ENCODE results near the gene CXXC5.

CXXC5 gene

DNA sequence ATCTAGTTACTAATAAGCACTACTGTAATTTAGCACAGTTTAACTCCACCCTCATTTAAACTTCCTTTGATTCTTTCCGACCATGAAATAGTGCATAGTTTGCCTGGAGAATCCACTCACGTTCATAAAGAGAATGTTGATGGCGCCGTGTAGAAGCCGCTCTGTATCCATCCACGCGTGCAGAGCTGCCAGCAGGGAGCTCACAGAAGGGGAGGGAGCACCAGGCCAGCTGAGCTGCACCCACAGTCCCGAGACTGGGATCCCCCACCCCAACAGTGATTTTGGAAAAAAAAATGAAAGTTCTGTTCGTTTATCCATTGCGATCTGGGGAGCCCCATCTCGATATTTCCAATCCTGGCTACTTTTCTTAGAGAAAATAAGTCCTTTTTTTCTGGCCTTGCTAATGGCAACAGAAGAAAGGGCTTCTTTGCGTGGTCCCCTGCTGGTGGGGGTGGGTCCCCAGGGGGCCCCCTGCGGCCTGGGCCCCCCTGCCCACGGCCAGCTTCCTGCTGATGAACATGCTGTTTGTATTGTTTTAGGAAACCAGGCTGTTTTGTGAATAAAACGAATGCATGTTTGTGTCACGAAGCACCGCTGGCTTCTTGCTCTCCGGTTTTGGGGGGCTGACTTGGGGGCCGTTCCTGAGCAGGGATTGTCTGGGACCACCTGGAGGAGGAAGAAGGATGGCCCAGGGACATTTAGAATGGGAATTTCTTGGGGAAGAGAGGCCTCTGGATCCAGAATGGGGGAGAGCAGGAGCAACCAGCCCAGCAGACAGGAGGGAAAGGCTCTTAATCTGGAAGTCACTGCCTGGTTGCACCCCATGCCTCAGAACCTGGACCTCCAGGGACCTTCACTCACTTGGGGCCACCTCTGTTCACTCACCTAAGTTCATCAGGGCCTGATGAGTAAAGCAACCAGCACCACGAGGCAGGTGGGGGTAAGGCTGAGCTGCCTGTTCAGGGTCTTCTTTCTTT, 35.4 kb downstream of the CXXC5 start:
- DNase-seq: no peak

DNA sequence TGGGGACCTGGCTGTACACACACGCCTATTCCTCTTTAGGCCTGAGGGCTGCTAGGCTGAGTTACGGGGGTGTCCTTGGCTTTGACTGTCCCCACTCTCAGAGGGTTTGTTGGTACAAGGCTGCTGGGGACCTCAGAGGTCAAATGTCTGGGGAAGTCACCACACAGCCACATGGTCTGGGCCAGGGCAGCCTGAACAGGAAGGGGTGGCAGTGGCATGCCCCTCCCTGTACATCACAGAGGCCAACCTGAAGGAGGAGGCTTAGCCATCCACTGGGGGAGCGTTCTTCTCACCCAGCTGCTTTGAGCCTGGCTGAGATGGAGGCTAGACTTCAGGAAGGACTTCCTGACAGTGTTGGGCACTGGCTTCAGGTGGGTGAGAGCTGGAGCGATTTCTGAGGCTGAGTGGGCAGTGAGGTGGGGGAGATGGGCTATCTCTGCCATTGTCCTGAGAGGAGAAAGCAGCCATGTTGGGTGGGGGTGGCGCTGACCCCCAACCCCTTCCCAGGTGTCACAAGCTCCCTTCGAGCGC, 36.3 kb downstream of the CXXC5 start:
- no peak for DNase-seq

DNA sequence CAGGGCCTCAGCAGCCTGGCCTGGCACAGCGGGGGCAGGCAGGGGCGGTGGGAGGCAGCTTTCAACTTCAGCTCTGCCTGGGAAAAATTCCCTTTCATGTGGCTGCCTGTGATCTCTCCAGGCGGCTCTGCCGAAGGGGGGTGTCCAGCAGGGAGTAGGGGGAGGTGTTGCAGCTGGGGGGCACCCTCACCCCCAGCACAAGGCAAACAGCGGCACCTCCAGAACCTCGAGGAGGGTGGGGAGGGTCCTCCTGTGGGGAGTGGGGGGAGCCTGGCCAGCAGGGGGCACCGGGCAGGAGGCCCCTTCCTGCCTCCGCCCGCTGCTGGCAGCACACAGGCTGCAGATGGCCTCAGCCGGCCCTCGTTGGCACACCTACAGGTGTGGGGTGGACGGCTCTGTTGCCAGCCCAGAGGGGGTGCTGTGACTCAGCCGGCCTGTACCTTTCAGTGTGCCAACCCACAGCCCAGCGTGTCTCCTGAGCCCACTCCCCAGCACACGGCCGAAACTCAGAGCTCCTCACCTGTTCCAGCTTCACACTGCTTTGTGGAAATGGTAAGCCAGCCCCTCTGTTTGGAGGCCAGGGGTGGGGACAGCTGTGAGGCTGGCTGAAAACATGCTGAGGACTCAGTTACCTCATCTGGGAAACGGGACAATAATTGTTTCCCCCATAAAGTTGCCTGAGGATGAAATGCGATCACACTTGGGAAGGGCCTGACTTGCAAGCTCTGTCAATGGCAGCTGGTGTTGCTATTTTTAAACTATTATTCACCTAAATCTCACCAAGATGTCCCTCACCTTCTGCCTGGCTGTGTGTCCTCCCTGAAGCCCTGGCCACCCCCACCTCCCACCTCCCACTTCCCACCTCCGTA, 37.0 kb downstream of the CXXC5 start:
- no peak for DNase-seq

DNA sequence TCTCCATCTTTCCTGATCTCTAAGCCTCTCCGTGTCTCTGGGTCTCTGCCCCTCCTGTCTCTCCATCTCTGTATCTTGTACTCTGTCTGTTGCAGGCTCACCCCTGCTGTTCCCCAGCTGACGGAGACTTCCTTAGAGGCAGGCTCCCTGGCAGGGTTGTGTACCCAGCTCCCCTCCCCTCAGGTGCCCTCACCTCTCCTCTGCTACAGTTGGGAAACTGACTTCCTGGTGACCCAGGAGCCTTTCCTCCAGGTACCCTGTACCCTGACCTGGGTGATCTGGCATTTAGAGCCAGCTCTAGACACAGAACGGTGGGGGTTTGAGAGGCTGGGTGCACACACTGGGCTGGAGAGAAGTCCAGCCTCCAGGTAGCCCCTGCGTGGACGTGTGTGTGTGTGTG, 37.7 kb downstream of the CXXC5 start:
- DNase-seq: no peak

DNA sequence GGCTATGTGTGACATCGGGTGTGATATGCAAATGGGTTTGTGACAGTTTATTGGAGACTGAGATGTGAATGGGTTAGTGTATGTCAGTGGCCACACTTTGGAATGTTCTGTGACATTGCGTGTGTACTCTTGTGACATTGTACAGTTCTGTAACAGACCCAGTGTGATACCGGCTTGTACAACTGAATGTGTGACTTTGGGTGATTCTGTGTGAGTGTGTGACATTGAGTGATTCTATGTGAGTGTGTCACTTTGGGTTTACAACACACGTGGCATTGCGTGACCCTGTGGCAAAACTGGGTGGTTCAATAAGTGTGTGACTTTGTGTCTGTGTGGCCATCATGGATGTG, 38.2 kb downstream of the CXXC5 start:
- DNase-seq: no peak

DNA sequence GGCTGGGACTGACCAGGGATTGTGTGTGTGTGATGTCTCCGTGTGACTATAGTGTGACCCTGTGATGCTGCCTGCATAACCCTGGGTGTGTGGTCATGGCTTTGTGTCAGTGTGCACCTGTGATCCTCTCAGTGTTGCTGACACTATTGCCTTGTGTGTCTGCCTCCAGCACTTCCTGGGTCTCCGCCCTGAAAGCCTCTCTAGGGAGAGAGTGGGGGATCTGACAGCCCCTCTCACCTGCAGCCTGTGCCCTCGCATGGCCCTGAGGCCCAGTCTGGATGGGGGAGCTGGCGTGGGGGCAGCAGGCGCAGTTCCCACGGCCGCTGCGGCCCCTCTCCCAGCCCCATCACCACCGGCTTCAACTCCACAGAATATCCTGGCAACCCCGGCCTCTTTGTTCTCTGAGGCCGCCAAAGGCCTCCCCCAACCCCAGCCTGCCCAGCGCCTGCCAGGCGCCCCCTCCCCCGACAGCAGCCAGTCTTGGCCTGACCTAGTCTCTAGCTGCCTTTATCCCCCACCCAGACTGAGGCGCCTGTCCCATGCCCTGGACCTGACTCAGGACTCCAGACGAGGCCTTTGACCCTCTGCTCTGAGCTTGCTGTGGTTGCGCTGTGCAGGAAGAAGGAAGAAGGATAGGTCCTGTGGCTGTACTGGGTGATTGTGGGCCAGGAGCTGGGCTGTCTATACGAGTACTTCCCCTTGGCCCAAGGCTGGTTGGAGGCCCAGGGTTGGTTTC, 38.7 kb downstream of the CXXC5 start:
- DNase-seq: no peak

DNA sequence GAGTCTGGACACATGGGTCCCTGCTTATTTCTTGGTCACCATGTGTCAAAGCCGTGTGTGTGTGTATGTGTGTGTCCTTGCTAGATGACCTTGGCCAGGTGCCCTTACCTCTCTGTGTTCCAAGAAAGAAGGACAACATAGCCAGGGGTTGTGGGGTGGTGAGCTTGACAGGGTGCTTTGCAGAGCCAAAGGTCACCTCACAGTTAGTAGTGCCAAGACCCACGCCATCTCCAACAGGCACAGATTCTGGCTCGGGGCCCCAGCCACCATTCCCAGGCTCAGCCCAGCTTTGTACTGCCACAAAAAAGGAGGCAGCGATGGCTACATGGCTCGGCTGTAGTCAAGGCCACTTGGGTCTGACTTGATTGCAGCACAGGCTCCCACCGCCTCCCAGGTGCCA, 39.5 kb downstream of the CXXC5 start:
- no peak for DNase-seq

DNA sequence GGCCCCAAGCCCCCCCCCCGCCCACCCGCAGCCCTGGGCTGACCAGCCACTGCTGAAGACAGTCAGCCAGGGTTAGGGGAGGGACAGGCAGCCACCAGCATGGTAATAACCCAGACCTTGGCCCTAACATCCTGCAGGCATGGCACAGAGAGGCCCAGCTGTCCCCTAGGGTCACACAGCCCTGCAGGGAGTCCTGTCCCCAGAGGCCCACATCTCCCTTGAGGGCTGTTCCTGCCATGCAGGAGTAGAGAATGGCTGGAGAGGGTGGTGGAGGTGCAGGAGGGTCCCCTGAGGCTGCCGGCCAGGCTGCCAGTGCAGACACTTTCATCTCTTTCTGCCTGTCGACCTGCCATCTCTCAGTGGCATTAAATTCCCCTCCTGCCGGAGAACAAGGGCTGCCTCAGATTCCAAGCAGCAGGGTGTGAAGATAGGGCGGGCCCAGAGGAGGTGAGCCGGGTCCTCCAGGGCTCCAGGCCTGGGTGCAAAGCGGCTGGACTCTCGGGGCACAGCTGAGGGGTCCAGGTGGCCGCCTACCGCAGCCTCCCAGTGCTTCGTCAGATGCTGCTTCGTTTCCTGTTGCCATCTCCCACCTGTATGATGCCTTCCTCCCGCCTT, 40.0 kb downstream of the CXXC5 start:
- no peak for DNase-seq

DNA sequence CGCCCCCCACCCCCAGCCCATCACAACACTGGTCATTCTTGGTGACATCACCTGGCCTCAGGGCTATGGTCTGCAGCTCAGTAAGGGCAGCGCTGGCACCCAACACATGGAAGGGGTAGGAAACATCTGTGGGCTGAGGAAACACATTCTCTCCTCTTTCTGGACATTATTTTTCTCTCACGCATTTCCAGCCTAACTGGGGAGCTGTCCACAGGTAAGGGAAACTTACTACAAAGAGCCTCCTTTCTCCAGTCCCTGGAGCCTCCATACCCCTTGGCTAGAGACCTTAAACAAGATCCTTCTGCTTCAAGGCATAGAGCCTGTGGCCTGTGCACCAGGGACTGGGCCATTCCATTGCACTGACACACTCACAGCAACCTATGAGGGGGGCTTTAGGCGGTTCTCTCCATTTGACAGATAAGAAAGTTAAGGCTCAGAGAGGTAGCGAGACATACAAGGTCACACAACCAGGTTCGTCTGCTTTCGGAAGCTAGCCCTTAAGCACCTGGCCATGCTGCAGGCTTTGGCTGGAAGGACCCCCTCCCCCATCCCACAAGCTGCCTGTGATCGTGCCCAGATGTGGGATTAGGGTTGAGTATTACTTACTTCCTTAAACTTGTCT, 40.7 kb downstream of the CXXC5 start:
- DNase-seq: no peak

DNA sequence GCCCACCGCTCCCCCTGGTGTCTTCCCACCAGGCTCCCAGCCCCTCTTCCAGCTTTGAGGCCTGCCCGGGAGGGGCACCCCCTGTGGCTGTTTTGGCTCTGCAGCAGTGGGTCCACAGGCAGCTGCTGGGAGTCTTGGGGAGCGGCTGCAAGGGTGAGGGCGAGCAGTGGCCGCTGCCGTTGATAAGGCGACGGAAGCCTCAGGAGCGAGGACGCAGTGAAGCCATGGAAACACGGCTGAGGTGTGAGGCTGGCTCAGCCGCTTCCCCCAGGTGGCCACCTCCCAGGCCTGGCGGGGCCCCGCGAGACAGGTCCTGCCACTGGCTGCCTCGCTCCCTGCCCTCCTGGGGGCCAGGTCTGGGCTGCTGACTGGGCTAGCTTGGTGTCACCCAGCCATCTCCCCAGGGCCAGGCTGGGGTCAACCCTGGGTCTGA, 41.5 kb downstream of the CXXC5 start:
- DNase-seq: no peak

DNA sequence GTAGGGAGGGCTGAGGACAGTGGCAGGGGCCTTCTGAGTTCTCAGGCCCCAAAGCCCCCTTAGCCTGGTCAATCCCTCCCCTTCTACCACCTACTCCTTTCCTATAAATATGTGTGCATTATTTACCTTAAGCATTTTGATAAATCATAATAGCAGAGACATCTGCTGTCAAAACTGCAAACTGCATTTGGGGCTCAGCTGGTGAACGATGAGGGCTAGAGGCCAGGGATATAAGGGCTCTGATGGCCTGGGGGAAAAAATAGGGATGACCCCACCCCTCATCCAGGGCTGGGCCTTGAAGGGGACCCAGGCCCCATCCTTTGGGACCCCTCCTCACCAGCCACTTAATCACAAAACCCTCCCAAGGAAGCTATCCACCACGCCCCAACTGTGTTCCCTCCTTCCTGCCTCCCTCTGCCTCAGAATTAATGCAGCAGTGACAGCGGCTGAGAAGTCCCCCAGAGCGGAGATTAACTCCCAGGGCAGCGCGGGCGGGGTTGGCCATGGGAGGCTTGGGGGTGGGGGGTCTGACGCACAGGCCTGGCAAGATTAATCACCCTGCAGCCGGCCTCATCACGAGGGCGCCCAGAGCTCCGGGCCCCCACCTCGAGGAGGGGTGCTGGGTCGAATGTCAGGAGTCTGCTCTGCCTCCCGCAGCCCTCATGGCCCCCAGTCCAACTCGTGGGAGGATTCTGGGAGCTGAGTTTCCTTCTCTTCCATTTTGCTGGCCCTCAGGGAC, 42.1 kb downstream of the CXXC5 start:
- no peak for DNase-seq

DNA sequence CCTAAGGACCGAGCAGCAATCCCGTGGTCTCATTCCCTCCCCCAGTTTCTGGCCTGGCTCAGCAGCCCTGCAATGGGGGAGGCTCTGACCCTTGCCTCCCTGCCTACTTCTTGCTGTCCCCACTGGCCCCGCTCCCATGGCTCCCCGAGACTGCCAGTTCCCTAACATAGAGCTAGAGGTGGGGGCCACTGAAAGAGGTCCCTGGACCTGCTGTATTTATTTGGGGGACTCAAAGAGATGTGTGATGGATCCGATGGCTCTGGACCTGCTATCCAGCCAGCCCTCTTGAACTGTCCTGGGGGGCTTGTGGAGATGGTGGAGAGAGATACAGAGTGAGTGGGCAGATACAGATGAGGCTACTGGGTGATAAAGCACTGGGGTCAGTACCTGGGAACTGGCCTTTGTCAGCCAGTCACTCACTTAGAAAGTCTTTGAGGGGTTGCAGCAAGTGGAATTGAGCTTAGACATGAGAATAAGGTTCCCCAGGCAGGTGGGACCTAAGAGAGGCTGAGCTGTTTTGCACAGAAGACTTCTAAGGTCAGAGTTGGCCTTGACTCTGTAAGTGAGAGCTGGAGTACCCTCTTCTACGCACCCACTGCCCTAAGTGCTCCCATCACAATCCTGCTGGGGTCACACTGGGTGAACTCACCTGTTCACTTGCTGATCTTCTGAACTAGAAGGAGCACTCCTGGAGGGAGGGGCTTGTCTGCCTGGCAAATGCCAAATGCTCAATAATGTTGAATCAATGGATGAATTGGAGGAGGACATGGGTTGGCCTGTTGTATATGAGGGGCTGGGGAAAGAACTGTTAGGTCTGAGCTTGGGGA, 42.9 kb downstream of the CXXC5 start:
- DNase-seq: no peak

DNA sequence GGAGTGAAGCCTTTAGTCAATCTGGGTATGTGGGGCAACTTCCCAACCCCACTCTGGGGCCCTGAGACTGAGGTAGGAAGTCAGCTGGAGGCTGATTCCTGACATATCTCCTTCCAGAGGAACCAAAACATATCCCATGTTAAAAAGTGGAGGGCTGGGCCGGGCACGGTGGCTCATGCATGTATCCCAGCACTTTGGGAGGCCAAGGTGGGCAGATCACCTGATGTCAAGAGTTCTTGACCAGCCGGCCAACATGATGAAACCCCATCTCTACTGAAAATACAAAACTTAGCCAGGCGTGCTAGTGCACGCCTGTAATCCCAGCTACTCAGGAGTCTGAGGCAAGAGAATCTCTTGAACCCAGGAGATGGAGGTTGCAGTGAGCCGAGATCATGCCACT, 44.0 kb downstream of the CXXC5 start:
- DNase-seq: no peak

DNA sequence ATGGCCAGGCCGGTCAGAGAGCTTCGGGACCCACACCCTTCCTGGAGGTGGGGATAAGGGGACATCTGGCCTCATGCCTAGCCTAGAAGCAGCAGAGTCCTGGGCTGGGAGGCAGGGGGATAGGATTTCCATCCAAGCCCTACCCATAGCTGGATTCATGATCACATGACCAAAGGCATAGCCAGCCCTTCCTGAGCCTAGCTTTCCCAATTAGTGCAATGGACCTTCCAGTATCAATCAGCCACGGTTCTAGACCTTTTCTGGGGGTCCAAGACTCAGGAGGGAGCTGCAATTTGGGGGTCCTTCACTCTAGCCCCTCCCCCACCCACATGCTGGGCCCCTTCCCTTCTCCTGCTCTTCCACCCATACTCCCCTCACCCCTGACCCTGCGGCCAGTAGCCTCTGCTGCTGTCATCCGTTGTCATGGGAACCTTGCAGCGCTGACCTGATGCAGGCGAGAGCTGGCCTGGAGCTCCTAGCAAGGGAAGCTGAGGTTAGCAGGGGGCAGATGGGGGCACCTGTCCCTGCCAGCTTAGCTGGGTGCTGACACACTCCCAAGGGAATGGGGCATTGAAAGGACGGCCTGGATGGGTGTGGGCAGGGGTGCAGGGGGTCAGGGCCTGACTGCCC, 44.6 kb downstream of the CXXC5 start:
- no peak for DNase-seq

DNA sequence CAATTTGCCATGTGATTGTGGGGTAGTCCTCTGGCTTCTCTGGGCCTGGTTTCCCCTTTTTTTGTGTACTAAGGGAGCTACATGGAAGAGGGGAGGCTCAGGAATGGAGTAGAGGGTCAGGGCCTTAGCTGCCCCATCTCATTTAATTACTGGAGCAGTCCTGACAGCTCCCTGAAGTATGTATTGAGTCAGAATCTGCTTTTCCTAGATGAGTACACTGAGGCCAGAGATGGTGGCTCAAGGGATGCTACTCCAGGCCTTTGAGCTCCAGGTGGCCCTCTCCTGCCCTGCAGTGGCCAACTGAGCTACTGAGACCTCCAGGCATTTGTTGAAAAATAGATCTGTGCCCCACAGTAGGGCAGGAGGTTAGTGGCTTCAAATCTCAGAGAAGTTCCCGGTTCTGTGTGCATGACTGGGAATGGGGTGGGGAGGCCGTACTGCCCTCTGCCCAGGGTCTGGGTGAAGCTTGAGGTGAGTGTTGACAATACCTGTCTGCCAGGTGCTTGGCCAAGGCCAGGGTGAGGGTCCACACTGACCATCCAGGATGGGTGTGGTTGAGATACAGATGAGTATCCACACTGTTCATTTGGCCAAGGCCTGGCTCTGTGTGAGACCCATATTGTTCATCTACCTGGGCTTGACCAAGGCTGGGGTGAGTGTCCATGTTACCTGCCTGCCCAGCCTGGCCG, 45.7 kb downstream of the CXXC5 start:
- DNase-seq: no peak

DNA sequence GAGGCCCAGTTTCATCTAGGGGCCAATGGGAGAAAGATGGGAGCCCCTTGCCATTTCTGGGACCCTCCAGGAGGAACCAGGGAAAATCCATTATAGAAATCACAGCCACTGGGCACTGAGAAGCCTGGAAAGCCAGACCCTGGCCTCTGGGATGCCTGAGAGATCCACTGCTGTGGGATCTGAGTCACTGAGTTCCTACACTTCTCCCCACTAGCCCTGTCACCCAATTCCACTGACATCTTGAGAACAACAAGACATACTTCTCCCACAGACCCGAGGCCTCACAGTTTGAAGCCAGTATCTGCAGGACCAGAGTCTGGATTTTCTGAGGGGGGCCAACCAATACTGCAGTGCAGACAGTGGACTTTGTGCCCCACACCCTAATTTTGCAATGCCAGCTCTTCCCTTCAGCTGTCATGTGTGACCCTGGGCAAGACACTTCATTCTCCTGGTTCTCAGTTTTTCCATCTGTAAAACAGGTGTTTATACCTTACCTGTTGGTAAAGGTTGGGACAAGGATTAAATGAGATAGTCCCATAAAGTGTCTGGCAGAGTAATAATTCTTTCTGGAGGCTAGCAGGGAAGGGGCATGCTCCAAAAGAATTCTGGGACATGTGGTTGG, 46.5 kb downstream of the CXXC5 start:
- no peak for DNase-seq

DNA sequence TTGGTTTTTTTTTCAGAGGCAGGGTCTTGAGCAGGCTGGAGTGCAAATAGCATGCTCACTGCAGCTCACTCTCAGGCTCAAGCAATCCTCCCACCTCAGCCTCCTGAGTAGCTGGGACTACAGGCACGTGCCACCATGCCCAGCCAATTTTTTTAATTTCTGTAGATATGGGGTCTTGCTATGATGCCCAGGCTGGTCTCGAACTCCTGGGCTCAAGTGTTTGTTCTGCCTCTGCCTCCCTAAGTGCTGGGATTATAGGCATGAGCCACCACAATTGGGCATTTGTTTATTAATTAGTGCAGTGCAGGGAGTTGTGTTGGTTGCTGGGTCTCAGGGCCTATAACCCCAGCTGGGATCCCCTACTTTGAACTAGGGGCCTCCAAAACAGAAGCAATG, 47.0 kb downstream of the CXXC5 start:
- no peak for DNase-seq

DNA sequence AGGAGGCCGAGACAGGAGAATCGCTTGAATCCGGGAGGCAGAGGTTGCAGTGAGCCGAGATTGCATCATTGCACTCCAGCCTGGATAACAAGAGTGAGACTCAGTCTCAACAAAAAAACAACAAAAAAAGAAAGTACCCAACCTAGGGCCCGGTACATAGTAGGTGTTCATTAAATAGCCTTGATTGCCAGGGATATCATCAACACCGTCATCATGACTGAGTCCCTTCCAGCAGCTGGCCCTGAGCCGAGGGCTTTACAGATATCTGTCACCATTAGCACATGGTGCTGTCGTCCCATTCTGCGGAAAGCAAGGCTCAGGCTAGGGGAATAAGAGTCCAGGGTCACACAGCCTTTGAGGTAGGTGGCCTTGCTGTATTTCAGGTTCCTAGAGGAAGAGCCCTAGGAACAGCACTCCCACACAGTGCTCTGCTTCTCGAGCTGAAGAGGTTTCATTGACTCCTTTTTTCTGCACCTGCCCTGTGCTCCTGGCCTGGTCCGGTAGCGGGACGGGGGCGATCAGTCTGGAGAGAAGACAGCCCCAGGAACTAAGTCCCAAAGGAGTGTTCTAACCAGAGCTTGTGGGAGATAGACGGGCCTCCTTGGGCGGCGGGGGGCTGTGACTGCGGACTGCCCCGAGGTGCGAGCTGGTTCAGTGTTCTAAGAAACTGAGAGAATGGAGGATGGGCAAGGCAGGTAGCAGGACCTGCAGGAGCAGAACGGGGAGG, 48.2 kb downstream of the CXXC5 start:
- no peak for DNase-seq

Data from effector CD4-positive, alpha-beta T cell (primary cell).